Loucy (cell line): ENCODE data around the gene ARHGAP4.

Source experiments
- H2AFZ ChIP-seq: fragments of 200-600 bp; sonication (generic); 2 replicates; pipeline ENCODE4 v1.6.0; 2016; ENCODE audit warnings: antibody characterized with exemption, mild to moderate bottlenecking, low read length, moderate library complexity
- H3F3A ChIP-seq: fragments of 200-600 bp; 2 replicates; pipeline ENCODE4 v1.6.0; 2016; ENCODE audit warnings: antibody characterized with exemption, low read depth, mild to moderate bottlenecking
- H3K27me3 ChIP-seq: fragments of 200-600 bp; sonication (generic); 2 replicates; pipeline ENCODE4 v1.6.1; 2014; ENCODE audit warnings: low read length, mild to moderate bottlenecking; ENCODE audit not compliant: insufficient read depth, poor library complexity, severe bottlenecking
- H3K36me3 ChIP-seq: fragments of 200-600 bp; sonication (generic); 2 replicates; pipeline ENCODE4 v1.6.1; 2016; ENCODE audit warnings: low read length; ENCODE audit not compliant: insufficient read depth
- H3K4me1 ChIP-seq: fragments of 200-600 bp; sonication (generic); 2 replicates; pipeline ENCODE4 v1.5.1; 2014; ENCODE audit warnings: low read length, mild to moderate bottlenecking; ENCODE audit not compliant: insufficient read depth, poor library complexity, severe bottlenecking
- H3K4me2 ChIP-seq: fragments of 200-600 bp; sonication (generic); 2 replicates; pipeline ENCODE4 v1.6.0; 2014; ENCODE audit warnings: antibody characterized with exemption, low read length, low read depth, mild to moderate bottlenecking; ENCODE audit not compliant: poor library complexity, severe bottlenecking
- H3K4me3 ChIP-seq: fragments of 200-600 bp; sonication (generic); 2 replicates; pipeline ENCODE4 v1.5.1; 2014; ENCODE audit warnings: low read length, mild to moderate bottlenecking, mixed read lengths; ENCODE audit not compliant: poor library complexity, severe bottlenecking
- H3K79me2 ChIP-seq: fragments of 200-600 bp; sonication (generic); 2 replicates; pipeline ENCODE4 v1.6.1; 2014; ENCODE audit warnings: low read length; ENCODE audit not compliant: insufficient read depth
- H3K9ac ChIP-seq: fragments of 200-600 bp; sonication (generic); 2 replicates; pipeline ENCODE4 v1.6.0; 2014; ENCODE audit warnings: mild to moderate bottlenecking, low read depth, low read length, moderate library complexity; ENCODE audit not compliant: poor library complexity, severe bottlenecking
- H3K9me2 ChIP-seq: fragments of 200-600 bp; sonication (generic); replicated peaks from 2 replicates; pipeline ENCODE4 v1.6.1; 2016; ENCODE audit warnings: low read depth, low read length, mixed read lengths
- H3K9me3 ChIP-seq: fragments of 200-600 bp; sonication (generic); 2 replicates; pipeline ENCODE4 v1.6.1; 2014; ENCODE audit warnings: mild to moderate bottlenecking, antibody characterized with exemption, low read length, low read depth; ENCODE audit not compliant: insufficient read depth
- H4K20me1 ChIP-seq: fragments of 200-600 bp; sonication (generic); 2 replicates; pipeline ENCODE4 v1.6.0; 2014; ENCODE audit warnings: antibody characterized with exemption, low read length, mild to moderate bottlenecking; ENCODE audit not compliant: insufficient read depth, poor library complexity, severe bottlenecking
- CTCF ChIP-seq: fragments of 200-600 bp; sonication (generic); conservative IDR thresholded peaks from 2 replicates; pipeline ENCODE4 v1.5.1; 2014; ENCODE audit warnings: mild to moderate bottlenecking, antibody characterized with exemption, low read length
- EZH2phosphoT487 ChIP-seq: fragments of 200-600 bp; IDR thresholded peaks from 2 replicates; pipeline ENCODE4 v1.6.1; 2018; ENCODE audit warnings: antibody characterized with exemption, mild to moderate bottlenecking, moderate library complexity, borderline replicate concordance

ARHGAP4 gene

GRCh38 chrX:153902385-153902784, 23.7 kb downstream of the ARHGAP4 start:
- Histone ChIP-seq H3K4me1 (peaks cover 26% of the 10 kb centered on the region), H3K79me2 (no peaks in the 10 kb centered on the region), H3F3A (peaks cover 3% of the 10 kb centered on the region; the same call in 1 of the 2 replicates), H2AFZ (no peak overlapping the region), H3K9ac (peak overlapping the region; percentile 64), H3K4me3 (no peak overlapping the region), H3K9me2 (no peaks in the 10 kb centered on the region), H3K27me3 (no peaks in the 10 kb centered on the region), H3K36me3 (no peaks in the 10 kb centered on the region), H3K4me2 (peak overlapping the region; percentile 69), H4K20me1 (no peaks in the 10 kb centered on the region), H3K9me3 (no peaks in the 10 kb centered on the region)
- TF ChIP-seq CTCF, result no peak
- TF ChIP-seq EZH2phosphoT487, result no peak

GRCh38 chrX:153901753-153902140, 24.3 kb downstream of the ARHGAP4 start:
- TF ChIP-seq CTCF (no peak), EZH2phosphoT487 (no peak)
- H2AFZ ChIP-seq, result no peak overlapping the region
- peaks cover 26% of the 10 kb centered on the region for H3K4me1 ChIP-seq
- H4K20me1 ChIP-seq, result no peaks in the 10 kb centered on the region
- peak overlapping the region; percentile 69 for H3K4me2 ChIP-seq
- H3K36me3 ChIP-seq, result no peaks in the 10 kb centered on the region
- peak overlapping the region; percentile 64 for H3K9ac ChIP-seq
- H3F3A ChIP-seq, result peaks cover 3% of the 10 kb centered on the region; the same call in 1 of the 2 replicates
- no peaks in the 10 kb centered on the region for H3K9me3 ChIP-seq
- no peak overlapping the region for H3K4me3 ChIP-seq
- H3K79me2 ChIP-seq, result no peaks in the 10 kb centered on the region
- H3K27me3 ChIP-seq, result no peaks in the 10 kb centered on the region
- no peaks in the 10 kb centered on the region for H3K9me2 ChIP-seq

GRCh38 chrX:153900831-153901752, 25.0 kb downstream of the ARHGAP4 start:
- Histone ChIP-seq H3K4me2 (peak overlapping the region; percentile 69), H3K9me3 (no peaks in the 10 kb centered on the region), H3F3A (peaks cover 3% of the 10 kb centered on the region; the same call in 1 of the 2 replicates), H3K27me3 (no peaks in the 10 kb centered on the region), H2AFZ (no peak overlapping the region), H3K4me1 (peaks cover 26% of the 10 kb centered on the region), H3K9ac (peak overlapping the region; percentile 65), H3K36me3 (no peaks in the 10 kb centered on the region), H3K4me3 (peak overlapping the region; percentile 55), H3K79me2 (no peaks in the 10 kb centered on the region), H3K9me2 (no peaks in the 10 kb centered on the region), H4K20me1 (no peaks in the 10 kb centered on the region)
- TF ChIP-seq EZH2phosphoT487, result no peak
- no peak for TF ChIP-seq CTCF
